GM12874 (cell line): ENCODE data around the gene DHX35.

ENCODE experiments used
- TF ChIP-seq, protein P1 (sequence below): IDR thresholded peaks from 2 replicates; pipeline ENCODE4 v1.5.1; 2011; ENCODE audit warnings: low read depth, mild to moderate bottlenecking, control low read depth, low read length, moderate library complexity; ENCODE audit not compliant: insufficient read depth

The DHX35 gene

GRCh38 chr20:38969708-38970107, 7.6 kb downstream of the DHX35 start:
- TF ChIP-seq, protein P1, sequence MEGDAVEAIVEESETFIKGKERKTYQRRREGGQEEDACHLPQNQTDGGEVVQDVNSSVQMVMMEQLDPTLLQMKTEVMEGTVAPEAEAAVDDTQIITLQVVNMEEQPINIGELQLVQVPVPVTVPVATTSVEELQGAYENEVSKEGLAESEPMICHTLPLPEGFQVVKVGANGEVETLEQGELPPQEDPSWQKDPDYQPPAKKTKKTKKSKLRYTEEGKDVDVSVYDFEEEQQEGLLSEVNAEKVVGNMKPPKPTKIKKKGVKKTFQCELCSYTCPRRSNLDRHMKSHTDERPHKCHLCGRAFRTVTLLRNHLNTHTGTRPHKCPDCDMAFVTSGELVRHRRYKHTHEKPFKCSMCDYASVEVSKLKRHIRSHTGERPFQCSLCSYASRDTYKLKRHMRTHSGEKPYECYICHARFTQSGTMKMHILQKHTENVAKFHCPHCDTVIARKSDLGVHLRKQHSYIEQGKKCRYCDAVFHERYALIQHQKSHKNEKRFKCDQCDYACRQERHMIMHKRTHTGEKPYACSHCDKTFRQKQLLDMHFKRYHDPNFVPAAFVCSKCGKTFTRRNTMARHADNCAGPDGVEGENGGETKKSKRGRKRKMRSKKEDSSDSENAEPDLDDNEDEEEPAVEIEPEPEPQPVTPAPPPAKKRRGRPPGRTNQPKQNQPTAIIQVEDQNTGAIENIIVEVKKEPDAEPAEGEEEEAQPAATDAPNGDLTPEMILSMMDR, result no peak

DNA sequence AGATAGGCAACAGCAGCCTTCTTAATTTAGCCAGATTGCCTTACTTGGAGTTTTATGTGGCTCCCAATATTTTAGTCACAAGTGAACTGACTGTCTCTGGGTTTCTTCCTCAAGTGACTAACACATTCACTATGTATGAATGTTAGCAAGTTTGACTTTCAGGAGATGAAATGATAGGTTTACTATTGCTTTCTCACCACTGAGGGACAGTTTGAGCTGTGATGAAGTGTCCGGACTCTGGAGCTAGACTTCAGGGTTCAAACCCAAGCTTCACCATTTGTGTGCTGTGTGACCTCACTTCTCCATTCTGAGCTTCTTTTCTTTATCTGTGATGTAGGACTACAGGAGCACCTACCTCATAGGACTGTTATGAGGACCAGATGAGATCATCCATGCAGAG, 8.2 kb downstream of the DHX35 start:
- TF ChIP-seq, protein P1, result no peak

- TF ChIP-seq, protein P1, result no peak
These were observed 11.0 kb downstream of the DHX35 start for GRCh38 chr20:38973107-38973506.

DNA sequence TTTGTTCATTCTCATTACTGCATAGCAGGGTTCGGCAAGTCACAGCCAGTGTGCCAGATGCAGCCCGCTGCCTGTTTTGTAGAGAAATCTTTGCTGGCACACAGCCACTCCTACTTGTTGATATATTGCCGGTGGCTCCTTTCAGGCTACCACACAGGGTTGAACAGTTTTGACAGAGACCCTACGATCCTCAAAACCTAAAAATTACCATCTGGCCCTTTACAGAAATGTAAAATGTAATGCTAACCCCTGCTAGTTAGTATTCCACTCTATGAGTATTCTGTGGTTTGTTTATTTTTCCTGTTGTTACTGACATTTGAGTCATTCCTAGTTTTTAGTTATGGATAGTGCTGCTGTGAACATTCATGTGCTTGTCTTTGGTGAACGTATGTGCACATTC, 11.5 kb downstream of the DHX35 start:
- TF ChIP-seq, protein P1, result no peak

DNA sequence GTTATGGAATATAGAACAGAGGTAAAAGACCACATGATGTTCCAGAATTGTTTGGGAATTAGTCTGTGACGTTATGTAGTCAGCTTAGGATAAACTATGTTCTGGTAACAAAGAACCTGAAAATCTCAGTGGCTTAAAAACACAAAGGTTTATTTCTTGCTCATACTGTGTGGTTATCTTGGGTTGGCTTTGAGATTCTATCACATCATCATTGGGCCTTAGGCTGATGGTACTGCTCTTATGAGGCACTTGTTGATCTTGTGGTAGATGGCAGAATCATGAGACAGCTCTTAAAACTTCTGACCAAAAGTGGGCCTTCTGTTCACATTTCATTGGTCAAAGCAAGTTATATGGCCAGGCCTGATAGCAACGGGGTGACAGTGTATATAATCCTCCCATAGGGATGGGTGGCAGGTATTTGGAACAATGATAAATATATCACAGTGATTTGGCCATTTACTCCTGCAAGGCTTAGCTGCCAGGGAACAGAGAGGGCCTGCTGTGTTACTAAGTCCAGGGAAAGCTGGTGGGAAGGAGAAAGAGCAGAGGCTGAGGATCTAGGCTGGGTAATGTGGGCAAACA, 13.5 kb downstream of the DHX35 start:
- TF ChIP-seq, protein P1, result no peak

- TF ChIP-seq, protein P1, result no peak
These were observed 17.3 kb downstream of the DHX35 start for GRCh38 chr20:38979434-38979833.

DNA sequence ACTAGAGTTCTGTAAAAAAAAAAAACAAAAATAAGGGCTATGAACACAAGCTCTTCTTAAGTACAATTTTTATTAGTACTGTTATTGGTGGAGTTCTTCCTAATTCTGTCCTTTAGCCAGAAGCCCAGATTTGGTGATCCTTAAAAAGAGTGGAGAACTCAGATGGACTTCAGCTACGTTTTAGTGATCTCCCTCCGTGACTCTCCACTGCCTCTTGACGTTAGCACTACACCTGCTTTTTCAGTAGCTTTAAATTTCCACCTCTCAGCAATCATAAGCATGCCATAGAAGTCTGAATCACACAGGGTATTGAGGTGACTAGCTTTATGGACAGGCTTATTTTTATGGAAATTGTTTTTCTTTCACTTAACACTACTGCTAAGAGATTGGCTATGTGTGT, 17.7 kb downstream of the DHX35 start:
- TF ChIP-seq, protein P1, result no peak
